Limb (tissue), 2 donors: ENCODE data around the gene ZFP64.
A peak's percentile ranks its signal among the peaks of the same experiment; 100 is the strongest.
"Not testable (repeated sequence)": the region's sequence is repeated elsewhere in the genome, so short reads cannot be mapped to it uniquely, and the experiment has no call there.

Experiments used
- DNase-seq, 2 donors: peaks; one replicate each; pipeline ENCODE4 v3.0.0-alpha.2; 2016; ENCODE audit errors: extremely low spot score in 2 of 2

The ZFP64 gene

DNA sequence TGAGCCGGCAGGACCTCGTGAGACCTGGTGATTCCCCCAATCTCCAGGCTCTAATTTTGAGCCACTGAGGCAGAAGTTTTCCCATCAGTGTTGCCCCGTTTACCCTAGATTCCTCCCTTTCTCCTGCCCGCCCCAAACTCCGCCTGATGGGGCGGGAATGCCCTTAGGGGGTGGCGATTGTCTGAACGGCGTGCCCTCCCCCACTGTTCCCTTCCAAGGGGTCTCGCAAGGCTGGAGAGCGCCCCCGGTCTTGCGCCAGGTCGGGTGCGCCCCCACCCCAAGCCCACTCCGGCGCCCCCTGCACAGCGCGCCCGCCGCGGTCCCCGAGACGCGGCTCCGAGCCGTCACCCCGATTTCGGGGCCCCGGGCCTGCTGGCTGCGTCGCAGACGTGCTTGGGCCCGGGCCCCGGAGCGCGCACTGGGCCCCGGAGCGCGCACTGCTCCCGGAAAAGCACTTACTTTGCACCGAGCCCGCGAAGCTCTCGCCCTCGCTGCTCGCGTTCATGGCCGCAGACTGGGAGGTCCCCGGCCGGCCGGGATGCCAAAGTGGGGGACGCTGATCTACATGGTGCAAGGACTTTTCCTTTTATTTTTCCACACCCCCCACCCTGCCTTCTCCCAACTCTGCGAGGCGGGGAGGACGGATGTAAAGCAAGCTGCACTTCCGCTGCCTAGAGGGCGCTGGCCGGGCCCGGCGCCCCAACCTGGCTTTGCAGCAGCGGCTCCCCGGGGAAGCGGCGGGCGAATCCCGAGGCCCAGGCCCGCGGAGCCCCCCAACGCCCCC, at the start of gene ZFP64:
Gene ZFP64 (minus strand): TSS at position 648 of the 784 bp plus-strand sequence. CDS start 143 bp downstream, at position 505.
- DNase-seq: peak; percentile 82 to 87

DNA sequence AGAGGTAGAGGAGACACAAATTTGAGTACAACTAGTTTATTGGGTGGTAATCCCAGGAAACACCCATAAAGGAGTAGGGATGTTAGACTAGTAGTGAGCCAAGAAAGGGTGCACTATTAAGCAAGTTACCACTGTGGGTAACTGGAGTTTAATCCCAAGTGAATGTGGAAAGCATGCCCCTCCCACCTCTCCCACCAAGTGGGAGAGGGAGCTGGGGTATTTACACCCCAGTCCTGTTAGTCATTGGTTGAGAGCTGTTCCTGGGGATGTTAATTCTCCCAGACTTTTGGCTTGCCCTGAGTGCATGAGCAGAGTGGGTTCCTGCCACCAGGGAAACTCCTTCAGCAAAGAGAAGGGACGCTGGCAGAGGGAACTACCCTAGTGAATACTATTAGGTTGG, 49.2 kb upstream of the ZFP64 start:
- no peak for DNase-seq

DNA sequence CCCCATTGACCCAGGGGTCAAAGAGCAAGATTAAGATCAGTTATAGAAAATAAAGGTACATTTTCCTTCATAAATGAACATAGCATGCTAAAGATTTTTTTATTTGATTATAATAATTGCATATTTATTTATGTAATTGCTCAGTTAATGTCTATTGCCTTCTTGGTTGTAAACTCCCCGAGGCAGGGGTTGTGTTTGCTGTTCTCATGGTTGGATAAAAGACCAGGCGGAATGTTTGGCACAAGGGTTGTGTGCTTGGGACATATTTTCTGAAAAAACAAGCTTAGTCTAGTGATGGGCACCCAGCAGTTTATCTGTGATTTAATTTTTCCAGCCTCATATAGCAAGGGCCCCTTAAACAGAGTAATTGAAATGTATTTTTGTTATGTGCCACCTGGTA, 47.5 kb upstream of the ZFP64 start:
- no peak for DNase-seq

DNA sequence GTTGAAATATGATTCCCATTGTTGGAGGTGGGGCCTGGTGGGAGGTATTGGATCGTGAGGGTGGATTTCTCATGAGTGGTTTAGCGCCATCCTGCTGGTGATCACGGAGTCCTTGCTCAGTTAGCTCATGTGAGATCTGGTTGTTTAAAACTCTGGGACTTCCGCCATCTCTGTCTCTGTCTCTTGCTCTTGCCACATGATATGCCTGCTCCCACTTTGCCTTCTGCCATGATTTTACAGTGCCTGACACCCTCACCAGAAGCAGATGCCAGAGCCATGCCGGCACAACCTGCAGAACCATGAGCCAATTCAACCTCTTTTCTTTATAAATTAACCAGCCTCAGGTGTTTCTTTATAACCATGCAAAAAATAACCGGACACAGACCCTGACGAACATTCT, 44.7 kb upstream of the ZFP64 start:
- no peak for DNase-seq

DNA sequence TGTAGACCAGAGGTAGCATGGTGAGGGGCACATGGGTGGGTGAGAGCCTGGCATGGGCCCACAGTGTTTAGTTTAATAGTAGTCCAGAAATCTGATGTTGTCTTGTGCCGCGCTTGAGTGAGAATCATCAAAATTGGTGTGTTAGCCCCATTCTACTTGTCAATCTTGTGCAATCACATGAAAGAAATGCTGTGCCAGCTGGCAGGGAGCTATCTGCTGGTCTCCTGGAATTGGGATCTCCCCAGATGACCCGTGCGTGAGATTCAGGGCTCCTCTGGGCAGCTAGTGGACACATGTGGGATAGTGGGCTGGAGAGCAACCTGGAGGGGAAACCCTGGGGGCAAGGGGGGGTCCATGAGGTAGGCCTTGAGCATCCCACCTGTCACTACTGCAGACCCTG, 43.5 kb upstream of the ZFP64 start:
- DNase-seq: no peak

DNA sequence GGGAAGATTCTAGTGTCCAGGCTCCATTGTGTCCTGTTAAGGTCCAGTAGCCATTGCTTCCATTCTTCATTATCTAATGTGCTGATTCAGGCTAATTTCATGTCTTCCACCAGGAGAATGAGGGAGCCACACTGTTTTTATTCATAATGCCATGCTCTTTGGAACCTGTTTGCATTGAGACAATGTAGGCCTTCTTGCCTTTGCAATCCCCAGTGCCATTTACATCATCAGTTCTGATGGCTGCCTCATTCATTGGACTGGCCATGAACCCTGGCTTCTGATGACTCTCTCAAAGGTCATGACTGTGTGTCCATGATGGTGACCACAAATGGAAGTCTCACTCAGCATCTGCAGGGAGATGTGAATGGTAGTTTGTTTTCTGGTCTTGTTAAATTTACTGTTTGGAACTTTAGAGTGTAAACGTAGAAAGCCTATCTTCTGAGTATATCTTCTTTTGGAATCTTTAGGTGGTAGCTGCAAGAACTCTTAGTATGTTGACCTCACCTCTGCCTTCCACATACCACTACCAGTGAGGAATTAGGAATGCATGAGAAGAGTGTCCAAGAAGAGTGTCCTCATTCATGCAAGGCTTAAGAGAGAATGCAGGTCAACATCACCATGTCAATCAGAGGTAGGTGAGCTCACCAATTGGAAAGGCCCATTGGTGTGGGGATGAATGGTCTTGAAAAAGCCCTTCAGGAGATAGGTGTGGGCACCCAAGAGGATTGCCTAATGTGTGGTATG, 42.9 kb upstream of the ZFP64 start:
- DNase-seq: no peak

DNA sequence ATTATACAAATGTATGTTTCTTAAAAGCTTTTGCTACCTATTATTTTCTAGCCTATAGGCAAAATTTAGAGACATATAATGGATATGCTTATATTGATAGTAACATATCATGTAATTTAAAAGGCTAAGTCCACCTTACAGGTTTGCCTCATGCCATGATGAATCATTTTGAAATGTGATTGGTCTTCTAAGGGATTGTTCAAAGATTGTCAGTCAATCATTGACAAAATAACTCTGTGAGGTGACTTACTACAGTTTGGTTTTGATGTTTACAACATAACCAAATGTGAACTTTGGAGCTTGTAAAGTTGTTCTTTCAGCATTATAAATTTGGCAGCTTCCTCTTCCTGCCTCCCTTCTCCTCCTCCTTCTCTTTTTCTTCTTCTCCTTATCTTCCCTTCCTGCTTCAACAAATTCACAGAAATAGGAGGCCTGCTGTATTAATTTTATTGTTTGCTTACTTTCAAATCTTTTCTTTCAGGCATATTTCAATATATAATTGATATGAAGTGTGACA, 39.7 kb upstream of the ZFP64 start:
- no peak for DNase-seq

DNA sequence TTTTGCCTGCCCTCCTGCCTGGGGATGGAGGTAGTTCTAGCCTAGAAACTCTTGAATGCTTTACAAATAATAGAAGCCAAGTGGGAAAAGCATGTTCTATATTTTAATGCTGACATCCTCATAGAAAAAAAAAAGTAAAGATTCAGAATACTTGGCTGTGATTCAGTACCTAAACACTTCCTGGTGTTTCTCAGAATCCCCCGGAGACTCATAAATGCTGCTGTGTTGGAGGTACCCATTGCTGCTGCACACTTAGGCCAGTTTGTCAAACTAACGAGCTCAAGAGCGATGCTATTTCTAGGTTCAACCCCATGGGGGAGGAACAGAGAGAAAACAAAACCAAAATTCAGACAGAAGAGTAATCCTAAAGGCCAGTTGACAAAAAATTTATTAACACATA, 38.8 kb upstream of the ZFP64 start:
- peak in 1 of 2 donors; percentile 21 for DNase-seq

DNA sequence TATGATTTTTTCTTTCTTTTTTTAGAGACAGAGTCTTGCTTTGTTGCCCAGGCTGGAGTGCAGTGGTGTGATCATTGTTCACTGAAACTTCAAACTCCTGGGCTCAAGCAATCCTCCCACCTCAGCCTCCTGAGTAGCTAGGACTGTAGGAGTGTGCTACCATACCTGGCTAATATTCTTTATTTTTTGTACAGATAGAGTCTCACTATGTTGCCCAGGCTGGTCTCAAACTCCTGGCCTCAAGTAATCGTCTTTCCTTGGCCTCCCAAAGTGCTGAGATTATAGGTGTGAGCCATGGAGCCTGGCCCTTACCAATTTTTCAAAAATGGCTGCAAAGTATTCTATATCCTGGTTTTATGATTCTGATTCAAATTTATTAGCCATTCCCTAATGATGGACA, 37.8 kb upstream of the ZFP64 start:
- DNase-seq: not testable (repeated sequence)

DNA sequence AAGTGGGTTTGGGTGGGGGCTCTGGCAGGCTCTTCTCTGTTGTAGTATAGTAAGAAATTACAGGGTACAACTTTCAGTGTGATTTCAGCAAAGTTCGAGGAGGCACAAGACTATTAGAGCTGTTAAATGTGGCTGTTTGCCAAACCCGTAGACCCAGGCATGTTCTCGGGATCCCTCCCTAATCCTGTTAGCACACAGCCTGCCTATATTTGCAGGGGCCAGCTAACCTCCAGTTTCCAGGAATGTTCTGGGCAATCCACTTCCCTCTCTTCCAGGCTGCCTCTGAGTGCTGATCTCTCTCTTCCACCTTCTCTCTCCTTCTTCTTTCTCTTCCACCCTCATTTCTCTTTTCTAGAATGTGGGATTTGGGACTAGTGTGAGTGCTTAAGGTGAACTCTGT, 34.8 kb upstream of the ZFP64 start:
- peak in 1 of 2 donors; percentile 5 for DNase-seq

DNA sequence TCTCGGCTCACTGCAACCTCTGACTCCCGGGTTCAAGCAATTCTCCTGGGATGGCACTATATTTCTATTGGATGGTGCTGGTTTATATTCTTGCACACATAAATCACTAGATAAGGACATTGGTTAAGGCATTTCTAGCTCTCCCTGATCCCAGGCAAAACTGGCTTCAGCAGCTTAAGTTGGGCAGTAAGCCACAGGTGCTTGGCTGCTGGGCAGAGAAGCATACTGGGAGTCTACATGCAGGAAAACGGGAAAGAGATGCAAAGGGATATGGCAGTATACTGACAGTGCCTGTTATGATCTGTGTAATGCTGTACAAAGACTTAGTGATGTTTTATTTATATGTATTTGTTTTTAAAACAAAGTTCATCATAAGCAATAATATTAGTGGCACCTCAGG, 33.3 kb upstream of the ZFP64 start:
- no peak for DNase-seq

DNA sequence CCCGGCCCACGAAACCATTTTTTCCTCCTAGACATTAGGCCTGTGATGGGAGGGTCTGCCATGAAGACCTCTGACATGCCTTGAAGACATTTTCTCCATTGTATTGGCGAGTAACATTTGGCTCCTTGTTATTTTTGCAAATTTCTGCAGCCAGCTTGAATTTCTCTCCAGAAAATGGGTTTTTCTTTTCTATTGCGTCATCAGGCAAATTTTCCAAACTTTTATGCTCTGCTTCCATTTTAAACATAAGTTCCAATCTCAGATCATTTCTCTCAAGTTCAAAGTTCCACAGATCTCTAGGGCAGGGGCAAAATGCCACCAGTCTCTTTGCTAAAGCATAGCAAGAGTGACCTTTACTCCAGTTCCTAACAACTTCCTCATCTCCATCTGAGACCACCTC, 29.8 kb upstream of the ZFP64 start:
- DNase-seq: not testable (repeated sequence)

DNA sequence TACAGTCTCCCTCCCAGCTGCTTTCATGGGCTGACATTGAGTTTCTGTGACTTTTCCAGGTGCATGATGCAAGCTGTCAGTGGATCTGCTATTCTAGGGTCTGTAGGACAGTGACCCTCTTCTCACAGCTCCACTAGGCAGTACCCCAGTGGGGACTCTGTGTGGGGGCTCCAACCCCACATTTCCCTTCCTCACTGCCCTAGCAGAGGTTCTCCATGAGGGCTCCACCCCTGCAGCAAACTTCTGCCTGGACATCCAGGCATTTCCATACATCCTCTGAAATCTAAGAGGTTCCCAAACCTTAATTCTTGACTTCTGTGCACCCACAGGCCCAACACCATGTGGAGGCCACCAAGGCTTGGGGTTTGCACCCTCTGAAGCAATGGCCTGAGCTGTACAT, 29.3 kb upstream of the ZFP64 start:
- not testable (repeated sequence) for DNase-seq

DNA sequence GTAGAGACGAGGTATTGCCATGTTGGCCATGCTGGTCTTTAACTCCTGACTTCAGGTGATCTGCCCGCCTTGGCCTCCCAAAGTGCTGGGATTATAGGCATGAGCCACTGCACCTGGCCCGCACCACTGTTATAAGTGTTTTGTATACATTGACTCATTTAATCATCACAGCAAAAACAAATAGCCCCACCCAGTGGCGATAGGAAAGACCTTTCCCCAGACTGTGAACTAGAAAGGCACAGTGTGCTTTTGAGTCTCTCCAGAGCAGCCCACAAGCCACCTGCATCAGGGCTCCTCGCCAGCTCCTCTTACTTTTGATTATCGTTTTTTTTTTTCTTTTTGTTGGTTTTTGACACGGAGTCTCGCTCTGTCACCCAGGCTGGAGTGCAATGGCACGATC, 27.9 kb upstream of the ZFP64 start:
- no peak for DNase-seq

DNA sequence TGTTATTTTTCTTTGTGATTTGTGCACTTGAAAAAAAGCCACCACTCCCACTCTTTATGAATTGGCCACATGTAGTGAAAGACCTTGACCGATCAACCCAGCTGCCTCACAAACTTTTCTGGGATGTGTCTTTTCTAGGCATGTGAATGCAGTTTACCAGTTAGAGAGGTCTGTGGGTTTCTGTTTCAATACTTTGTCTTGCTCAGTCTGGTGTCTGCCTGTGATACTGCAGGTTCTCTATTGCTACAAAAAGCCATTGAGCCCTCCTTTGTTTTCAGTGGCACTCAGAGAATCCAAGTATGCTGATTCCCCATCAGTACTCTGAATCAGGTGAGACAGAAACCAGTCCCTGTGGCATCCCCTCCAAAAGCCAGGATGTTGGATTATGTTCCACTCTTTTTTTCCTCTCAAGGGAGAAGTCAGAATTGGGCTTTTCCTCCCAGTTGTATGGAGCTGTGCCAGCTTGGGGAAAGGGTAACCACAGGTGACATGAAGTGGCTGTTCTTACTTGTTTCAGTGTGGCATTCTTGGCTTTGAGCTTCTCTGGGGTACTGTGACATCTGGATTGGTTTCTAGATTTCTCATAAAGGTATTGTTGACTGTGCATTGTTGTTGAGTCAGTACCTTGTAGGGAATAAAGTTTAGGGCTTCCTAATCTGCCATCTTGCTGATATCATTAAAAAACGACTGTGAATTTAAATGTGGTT, 26.3 kb upstream of the ZFP64 start:
- DNase-seq: no peak

DNA sequence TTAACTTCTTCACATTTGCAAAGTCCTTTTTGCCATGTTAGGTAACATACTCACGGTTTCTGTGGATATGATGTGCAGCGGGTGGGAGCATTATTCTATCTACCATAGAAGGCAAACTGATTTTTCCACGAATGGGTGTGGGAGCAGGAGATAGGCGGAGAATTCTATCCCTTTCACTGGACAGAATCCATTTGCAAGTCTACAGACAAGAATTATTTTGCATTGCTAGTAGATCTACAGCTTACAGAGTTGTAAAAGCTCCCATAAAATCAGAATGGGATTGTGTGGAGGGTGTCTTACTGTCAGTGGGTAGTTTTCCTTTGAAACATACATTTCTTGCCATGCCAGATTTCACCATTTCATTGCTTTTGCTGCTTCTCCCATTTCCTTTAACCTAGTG, 22.4 kb upstream of the ZFP64 start:
- no peak for DNase-seq

DNA sequence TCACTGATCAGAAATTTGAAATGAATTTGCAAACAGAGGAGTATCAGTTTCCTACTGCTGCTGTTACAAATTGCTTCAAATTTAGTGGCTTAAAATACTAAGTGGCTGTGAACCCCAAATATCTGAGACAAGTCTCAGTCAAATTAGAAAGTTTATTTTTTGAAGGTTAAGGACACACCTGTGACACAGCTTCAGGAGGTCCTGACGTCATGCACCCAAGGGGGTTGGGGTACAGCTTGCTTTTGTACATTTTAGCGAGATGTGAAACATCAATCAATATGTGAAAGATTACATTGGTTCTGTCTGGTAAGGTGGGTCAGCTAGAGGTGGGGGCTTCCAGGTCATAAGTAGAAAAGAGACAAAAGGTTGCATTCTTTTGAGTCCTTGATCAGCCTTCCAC, 21.4 kb upstream of the ZFP64 start:
- DNase-seq: no peak

DNA sequence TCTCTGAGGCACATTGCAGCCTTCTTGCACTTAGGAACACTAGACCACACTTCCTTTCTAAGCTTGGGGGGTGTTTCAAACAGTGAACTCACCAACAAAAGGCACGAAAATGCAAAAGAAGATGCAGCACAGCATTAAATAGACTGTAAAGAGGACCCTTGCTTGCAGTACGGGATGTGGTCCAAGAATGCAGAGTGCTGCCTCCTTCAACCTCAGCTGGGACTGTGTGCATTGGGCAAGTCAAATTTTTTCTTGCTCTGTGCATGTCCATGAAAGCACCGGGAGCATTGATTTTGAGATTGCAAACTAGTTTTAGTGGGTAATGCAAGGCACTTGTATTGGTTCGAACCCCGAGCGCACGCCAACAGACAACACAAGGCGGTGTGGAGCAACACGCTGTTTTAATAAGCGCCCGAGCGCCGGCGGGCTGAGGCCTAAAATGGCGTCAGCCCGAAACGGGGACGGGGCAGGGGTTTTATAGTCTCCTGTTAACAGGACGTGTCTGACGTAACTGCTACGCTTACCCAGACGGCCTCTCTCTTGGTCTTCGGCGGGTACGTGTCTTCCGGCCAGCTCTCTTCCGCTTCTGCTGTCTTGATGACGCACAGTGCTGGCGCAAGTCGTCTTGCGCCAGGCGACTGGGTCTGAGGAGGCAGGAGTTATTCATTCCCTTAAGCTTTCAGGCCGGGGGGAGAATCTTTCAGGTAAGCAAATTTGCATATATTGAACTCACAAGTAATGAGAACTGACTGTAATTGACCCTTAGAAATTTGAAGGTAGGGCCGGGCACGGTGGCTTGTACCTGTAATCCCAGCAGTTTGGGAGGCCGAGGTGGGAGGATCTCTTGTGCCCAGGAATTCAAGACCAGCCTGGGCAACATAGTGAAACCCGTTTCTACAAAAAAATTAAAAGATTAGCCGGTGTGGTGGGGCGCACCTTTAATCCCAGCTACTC, 18.7 kb upstream of the ZFP64 start:
- DNase-seq: no peak

DNA sequence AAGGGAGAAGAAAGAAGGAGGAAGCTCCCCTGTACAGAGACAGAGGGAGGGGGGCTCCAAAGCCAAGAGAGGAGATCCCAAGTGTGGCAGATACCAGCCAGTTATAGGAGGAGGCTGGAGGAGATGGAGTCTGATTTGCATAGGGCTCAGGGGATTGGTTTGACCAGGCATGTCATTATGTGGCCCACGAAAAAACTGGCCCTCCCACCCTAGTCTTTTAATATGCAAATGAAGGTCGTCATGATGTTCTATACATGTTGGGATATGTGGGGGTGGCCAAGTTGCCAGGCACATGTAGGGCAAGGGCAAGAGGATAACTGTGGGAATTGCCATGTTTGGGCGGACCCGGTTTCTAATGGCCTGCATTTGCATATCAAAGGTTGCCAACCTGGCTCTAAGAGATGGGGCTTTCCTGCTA, 17.6 kb upstream of the ZFP64 start:
- DNase-seq: no peak

DNA sequence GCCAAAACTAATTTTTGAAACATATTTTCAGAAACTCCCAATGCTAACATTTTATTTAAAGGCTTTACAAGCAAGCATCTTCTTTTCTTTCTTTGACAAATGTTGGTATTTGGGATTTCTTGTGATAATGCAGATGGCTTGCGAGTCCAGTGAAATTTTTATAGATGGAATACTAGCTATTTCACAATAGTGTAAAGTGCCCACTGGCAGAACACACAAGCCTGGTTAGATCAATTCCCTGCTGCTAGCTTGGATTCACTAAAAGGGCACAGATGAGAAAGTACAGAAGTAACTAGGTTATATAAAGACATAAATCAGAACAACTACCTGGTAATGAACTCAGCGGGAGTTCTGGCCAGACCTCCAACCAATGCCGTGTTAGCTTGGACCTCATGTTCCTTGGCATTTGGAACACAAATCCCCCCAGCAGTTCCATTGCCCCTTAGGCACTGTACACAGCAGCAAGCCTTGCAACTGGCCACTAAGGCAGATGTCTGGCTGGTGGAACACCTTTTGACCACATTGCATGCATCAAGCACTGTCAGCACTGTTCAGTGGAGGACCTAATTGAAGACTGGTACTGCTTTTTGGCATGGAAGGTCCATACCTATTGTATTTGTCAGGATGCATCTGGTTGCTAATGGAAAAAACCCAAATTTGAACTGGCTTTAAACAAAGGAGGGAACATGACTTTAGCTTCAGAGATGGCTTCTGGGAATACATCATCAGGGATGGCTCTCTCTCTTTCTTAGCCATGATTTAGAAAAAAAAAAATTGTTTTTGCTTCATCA, 15.6 kb upstream of the ZFP64 start:
- DNase-seq: no peak
